Measurements from ENCODE around the gene ASF1B. TPM values are rescaled to one million over a fixed set of nuclear protein-coding genes. Genes with fewer than 3 reads are reported as not detected.

Gene ASF1B
- total RNA-seq, 1 experiment from 2014 or later: 38.4 TPM

DNA sequence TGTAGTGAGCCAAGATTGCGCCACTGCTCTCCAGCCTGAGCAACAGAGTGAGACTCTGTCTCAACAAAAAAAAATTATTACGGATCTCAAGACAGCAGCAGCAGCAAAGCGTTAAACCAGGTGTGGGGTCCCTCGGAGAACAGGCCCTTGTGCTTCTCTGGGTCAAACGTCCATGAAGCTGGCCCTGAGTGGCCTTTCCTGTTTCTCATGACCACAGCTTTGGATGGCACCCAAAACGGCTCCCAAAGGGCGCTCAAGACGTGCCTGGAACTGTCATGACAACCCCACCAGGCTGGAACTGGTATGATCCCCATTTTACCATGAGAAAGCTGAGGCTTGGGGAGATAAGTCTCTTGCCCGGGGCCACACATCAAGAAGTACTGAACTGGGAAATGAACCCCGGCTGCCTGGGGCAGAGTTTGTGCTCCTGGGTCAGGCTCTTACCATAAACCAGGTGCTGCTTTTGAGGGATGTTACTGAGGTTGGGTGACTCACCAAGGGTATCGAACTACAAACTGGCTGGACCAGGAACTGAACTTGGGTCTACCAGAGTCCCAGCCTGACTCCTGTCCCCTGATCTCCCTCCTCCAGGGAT, 34.2 kb downstream of the ASF1B start:
- TF ChIP-seq, protein P1, sequence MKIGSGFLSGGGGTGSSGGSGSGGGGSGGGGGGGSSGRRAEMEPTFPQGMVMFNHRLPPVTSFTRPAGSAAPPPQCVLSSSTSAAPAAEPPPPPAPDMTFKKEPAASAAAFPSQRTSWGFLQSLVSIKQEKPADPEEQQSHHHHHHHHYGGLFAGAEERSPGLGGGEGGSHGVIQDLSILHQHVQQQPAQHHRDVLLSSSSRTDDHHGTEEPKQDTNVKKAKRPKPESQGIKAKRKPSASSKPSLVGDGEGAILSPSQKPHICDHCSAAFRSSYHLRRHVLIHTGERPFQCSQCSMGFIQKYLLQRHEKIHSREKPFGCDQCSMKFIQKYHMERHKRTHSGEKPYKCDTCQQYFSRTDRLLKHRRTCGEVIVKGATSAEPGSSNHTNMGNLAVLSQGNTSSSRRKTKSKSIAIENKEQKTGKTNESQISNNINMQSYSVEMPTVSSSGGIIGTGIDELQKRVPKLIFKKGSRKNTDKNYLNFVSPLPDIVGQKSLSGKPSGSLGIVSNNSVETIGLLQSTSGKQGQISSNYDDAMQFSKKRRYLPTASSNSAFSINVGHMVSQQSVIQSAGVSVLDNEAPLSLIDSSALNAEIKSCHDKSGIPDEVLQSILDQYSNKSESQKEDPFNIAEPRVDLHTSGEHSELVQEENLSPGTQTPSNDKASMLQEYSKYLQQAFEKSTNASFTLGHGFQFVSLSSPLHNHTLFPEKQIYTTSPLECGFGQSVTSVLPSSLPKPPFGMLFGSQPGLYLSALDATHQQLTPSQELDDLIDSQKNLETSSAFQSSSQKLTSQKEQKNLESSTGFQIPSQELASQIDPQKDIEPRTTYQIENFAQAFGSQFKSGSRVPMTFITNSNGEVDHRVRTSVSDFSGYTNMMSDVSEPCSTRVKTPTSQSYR (CRISPR knock-in tag; IDR thresholded peaks at IDR 0.05): no peak
- TF ChIP-seq ELF4 (CRISPR knock-in tag; IDR thresholded peaks at IDR 0.05; ENCODE audit: low read depth): no peak
- TF ChIP-seq, protein P2, sequence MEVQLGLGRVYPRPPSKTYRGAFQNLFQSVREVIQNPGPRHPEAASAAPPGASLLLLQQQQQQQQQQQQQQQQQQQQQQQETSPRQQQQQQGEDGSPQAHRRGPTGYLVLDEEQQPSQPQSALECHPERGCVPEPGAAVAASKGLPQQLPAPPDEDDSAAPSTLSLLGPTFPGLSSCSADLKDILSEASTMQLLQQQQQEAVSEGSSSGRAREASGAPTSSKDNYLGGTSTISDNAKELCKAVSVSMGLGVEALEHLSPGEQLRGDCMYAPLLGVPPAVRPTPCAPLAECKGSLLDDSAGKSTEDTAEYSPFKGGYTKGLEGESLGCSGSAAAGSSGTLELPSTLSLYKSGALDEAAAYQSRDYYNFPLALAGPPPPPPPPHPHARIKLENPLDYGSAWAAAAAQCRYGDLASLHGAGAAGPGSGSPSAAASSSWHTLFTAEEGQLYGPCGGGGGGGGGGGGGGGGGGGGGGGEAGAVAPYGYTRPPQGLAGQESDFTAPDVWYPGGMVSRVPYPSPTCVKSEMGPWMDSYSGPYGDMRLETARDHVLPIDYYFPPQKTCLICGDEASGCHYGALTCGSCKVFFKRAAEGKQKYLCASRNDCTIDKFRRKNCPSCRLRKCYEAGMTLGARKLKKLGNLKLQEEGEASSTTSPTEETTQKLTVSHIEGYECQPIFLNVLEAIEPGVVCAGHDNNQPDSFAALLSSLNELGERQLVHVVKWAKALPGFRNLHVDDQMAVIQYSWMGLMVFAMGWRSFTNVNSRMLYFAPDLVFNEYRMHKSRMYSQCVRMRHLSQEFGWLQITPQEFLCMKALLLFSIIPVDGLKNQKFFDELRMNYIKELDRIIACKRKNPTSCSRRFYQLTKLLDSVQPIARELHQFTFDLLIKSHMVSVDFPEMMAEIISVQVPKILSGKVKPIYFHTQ (CRISPR knock-in tag; IDR thresholded peaks at IDR 0.05): no peak
- TF ChIP-seq, protein P3, sequence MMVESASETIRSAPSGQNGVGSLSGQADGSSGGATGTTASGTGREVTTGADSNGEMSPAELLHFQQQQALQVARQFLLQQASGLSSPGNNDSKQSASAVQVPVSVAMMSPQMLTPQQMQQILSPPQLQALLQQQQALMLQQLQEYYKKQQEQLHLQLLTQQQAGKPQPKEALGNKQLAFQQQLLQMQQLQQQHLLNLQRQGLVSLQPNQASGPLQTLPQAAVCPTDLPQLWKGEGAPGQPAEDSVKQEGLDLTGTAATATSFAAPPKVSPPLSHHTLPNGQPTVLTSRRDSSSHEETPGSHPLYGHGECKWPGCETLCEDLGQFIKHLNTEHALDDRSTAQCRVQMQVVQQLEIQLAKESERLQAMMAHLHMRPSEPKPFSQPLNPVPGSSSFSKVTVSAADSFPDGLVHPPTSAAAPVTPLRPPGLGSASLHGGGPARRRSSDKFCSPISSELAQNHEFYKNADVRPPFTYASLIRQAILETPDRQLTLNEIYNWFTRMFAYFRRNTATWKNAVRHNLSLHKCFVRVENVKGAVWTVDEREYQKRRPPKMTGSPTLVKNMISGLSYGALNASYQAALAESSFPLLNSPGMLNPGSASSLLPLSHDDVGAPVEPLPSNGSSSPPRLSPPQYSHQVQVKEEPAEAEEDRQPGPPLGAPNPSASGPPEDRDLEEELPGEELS (CRISPR knock-in tag; IDR thresholded peaks at IDR 0.05): no peak
- TF ChIP-seq, protein P4, sequence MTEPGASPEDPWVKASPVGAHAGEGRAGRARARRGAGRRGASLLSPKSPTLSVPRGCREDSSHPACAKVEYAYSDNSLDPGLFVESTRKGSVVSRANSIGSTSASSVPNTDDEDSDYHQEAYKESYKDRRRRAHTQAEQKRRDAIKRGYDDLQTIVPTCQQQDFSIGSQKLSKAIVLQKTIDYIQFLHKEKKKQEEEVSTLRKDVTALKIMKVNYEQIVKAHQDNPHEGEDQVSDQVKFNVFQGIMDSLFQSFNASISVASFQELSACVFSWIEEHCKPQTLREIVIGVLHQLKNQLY (CRISPR knock-in tag; IDR thresholded peaks at IDR 0.05): no peak
- TF ChIP-seq, protein P5, sequence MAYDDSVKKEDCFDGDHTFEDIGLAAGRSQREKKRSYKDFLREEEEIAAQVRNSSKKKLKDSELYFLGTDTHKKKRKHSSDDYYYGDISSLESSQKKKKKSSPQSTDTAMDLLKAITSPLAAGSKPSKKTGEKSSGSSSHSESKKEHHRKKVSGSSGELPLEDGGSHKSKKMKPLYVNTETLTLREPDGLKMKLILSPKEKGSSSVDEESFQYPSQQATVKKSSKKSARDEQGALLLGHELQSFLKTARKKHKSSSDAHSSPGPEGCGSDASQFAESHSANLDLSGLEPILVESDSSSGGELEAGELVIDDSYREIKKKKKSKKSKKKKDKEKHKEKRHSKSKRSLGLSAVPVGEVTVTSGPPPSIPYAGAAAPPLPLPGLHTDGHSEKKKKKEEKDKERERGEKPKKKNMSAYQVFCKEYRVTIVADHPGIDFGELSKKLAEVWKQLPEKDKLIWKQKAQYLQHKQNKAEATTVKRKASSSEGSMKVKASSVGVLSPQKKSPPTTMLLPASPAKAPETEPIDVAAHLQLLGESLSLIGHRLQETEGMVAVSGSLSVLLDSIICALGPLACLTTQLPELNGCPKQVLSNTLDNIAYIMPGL (CRISPR knock-in tag; IDR thresholded peaks at IDR 0.05): no peak
- TF ChIP-seq, protein P6, sequence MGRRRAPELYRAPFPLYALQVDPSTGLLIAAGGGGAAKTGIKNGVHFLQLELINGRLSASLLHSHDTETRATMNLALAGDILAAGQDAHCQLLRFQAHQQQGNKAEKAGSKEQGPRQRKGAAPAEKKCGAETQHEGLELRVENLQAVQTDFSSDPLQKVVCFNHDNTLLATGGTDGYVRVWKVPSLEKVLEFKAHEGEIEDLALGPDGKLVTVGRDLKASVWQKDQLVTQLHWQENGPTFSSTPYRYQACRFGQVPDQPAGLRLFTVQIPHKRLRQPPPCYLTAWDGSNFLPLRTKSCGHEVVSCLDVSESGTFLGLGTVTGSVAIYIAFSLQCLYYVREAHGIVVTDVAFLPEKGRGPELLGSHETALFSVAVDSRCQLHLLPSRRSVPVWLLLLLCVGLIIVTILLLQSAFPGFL (CRISPR knock-in tag; IDR thresholded peaks at IDR 0.05; ENCODE audit: borderline replicate concordance): no peak
- TF ChIP-seq, protein P7, sequence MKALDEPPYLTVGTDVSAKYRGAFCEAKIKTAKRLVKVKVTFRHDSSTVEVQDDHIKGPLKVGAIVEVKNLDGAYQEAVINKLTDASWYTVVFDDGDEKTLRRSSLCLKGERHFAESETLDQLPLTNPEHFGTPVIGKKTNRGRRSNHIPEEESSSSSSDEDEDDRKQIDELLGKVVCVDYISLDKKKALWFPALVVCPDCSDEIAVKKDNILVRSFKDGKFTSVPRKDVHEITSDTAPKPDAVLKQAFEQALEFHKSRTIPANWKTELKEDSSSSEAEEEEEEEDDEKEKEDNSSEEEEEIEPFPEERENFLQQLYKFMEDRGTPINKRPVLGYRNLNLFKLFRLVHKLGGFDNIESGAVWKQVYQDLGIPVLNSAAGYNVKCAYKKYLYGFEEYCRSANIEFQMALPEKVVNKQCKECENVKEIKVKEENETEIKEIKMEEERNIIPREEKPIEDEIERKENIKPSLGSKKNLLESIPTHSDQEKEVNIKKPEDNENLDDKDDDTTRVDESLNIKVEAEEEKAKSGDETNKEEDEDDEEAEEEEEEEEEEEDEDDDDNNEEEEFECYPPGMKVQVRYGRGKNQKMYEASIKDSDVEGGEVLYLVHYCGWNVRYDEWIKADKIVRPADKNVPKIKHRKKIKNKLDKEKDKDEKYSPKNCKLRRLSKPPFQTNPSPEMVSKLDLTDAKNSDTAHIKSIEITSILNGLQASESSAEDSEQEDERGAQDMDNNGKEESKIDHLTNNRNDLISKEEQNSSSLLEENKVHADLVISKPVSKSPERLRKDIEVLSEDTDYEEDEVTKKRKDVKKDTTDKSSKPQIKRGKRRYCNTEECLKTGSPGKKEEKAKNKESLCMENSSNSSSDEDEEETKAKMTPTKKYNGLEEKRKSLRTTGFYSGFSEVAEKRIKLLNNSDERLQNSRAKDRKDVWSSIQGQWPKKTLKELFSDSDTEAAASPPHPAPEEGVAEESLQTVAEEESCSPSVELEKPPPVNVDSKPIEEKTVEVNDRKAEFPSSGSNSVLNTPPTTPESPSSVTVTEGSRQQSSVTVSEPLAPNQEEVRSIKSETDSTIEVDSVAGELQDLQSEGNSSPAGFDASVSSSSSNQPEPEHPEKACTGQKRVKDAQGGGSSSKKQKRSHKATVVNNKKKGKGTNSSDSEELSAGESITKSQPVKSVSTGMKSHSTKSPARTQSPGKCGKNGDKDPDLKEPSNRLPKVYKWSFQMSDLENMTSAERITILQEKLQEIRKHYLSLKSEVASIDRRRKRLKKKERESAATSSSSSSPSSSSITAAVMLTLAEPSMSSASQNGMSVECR (CRISPR knock-in tag; IDR thresholded peaks at IDR 0.05; ENCODE audit: borderline replicate concordance): no peak
- TF ChIP-seq, protein P8, sequence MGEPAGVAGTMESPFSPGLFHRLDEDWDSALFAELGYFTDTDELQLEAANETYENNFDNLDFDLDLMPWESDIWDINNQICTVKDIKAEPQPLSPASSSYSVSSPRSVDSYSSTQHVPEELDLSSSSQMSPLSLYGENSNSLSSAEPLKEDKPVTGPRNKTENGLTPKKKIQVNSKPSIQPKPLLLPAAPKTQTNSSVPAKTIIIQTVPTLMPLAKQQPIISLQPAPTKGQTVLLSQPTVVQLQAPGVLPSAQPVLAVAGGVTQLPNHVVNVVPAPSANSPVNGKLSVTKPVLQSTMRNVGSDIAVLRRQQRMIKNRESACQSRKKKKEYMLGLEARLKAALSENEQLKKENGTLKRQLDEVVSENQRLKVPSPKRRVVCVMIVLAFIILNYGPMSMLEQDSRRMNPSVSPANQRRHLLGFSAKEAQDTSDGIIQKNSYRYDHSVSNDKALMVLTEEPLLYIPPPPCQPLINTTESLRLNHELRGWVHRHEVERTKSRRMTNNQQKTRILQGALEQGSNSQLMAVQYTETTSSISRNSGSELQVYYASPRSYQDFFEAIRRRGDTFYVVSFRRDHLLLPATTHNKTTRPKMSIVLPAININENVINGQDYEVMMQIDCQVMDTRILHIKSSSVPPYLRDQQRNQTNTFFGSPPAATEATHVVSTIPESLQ (CRISPR knock-in tag; IDR thresholded peaks at IDR 0.05): no peak
- no peak for TF ChIP-seq ZNF263 (CRISPR knock-in tag; IDR thresholded peaks at IDR 0.05; ENCODE audit: low read depth)
- TF ChIP-seq, protein P9, sequence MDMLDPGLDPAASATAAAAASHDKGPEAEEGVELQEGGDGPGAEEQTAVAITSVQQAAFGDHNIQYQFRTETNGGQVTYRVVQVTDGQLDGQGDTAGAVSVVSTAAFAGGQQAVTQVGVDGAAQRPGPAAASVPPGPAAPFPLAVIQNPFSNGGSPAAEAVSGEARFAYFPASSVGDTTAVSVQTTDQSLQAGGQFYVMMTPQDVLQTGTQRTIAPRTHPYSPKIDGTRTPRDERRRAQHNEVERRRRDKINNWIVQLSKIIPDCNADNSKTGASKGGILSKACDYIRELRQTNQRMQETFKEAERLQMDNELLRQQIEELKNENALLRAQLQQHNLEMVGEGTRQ (CRISPR knock-in tag; IDR thresholded peaks at IDR 0.05): no peak
- POLR2A ChIA-PET: no interaction called here
- no peak for DNase-seq (ENCODE audit: low spot score)
- no peak overlapping the region for H3K4me3 Mint-ChIP-seq
- H3K4me1 Mint-ChIP-seq: no peaks in the 10 kb centered on the region
- H3K27me3 Mint-ChIP-seq (ENCODE audit: low read depth): no peaks in the 10 kb centered on the region
- no peaks in the 10 kb centered on the region for H3K9me3 Mint-ChIP-seq
- no peaks in the 10 kb centered on the region for H3K36me3 Mint-ChIP-seq
- no peak overlapping the region for H3K27ac Mint-ChIP-seq
- CTCF ChIA-PET: interaction anchor here (1.1 to 1.3 kb wide), 2 partner anchors 13 to 34 kb away, joined by 3 to 4 read pairs; partner anchors contain the start of gene ASF1B
- ATAC-seq: no peak

All from WTC11 (cell line).